NB4 (cell line): ENCODE results near the gene TCN2.

Experiments
- DNase-seq: peaks from one replicate; pipeline ENCODE4 v3.0.0; 2010; ENCODE audit warnings: low read depth
- H3K4me3 ChIP-seq: one replicate; pipeline ENCODE4 v1.5.1; 2011; ENCODE audit warnings: mild to moderate bottlenecking, low read depth, low read length, moderate library complexity
- CTCF ChIP-seq: IDR thresholded peaks from one replicate; pipeline ENCODE4 v1.5.1; 2012; ENCODE audit warnings: low read depth, low read length
- MAX ChIP-seq: IDR thresholded peaks from 2 replicates; pipeline ENCODE4 v1.6.1; 2011; ENCODE audit warnings: low read depth, low read length
- MYC ChIP-seq: IDR thresholded peaks from 2 replicates; pipeline ENCODE4 v1.6.1; 2011; ENCODE audit warnings: low read depth, low read length
- POLR2A ChIP-seq: IDR thresholded peaks from 2 replicates; pipeline ENCODE4 v1.6.1; 2011; ENCODE audit warnings: mild to moderate bottlenecking; ENCODE audit not compliant: insufficient read length; ENCODE audit errors: extremely low read depth

The TCN2 gene

GRCh38 chr22:30640839-30641430 lies 34.0 kb downstream of the TCN2 start:
- H3K4me3 ChIP-seq, result no peak overlapping the region
- no peak for TF ChIP-seq CTCF
- TF ChIP-seq MYC, result no peak
- no peak for TF ChIP-seq MAX
- TF ChIP-seq POLR2A, result no peak
- no peak for DNase-seq

GRCh38 chr22:30643055-30643875 lies 36.3 kb downstream of the TCN2 start:
- no peak for DNase-seq
- H3K4me3 ChIP-seq, result no peak overlapping the region
- no peak for TF ChIP-seq CTCF
- TF ChIP-seq POLR2A, result no peak
- TF ChIP-seq MYC, result no peak
- TF ChIP-seq MAX, result no peak

- DNase-seq, result no peak
- H3K4me3 ChIP-seq, result no peak overlapping the region
- TF ChIP-seq MAX, result no peak
- TF ChIP-seq CTCF, result no peak
- TF ChIP-seq POLR2A, result no peak
- TF ChIP-seq MYC, result no peak
Observed at GRCh38 chr22:30646518-30647160, 39.7 kb downstream of the TCN2 start.

GRCh38 chr22:30647536-30647935 lies 40.6 kb downstream of the TCN2 start:
- DNase-seq, result peak; percentile 62
- H3K4me3 ChIP-seq, result no peak overlapping the region
- TF ChIP-seq POLR2A, result no peak
- no peak for TF ChIP-seq CTCF
- TF ChIP-seq MYC, result no peak
- no peak for TF ChIP-seq MAX

- no peak overlapping the region for H3K4me3 ChIP-seq
- DNase-seq, result no peak
- TF ChIP-seq POLR2A (no peak), MAX (no peak), MYC (no peak), CTCF (no peak)
Observed at GRCh38 chr22:30648825-30649224, 41.9 kb downstream of the TCN2 start.
